Trophoblast cell (in vitro differentiated cells and primary cell): ENCODE data around the gene FRMD5.
A peak's percentile ranks its signal among the peaks of the same experiment; 100 is the strongest.
"Not testable (repeated sequence)": the region's sequence is repeated elsewhere in the genome, so short reads cannot be mapped to it uniquely, and the experiment has no call there.

Source experiments
- DNase-seq, 2 donors: peaks; one replicate each; pipeline ENCODE4 v3.0.0-alpha.2; 2016
- H2AFZ ChIP-seq: 2 replicates; pipeline ENCODE4 v1.6.1; 2013; ENCODE audit warnings: low read length, moderate library complexity, mild to moderate bottlenecking; ENCODE audit not compliant: insufficient read depth, poor library complexity
- H2AK5ac ChIP-seq: 2 replicates; pipeline ENCODE4 v1.6.1; 2013; ENCODE audit warnings: mild to moderate bottlenecking, low read length
- H2BK120ac ChIP-seq: 2 replicates; pipeline ENCODE4 v1.6.1; 2013; ENCODE audit warnings: low read length, mild to moderate bottlenecking, moderate library complexity; ENCODE audit not compliant: insufficient read depth, poor library complexity
- H2BK12ac ChIP-seq: 2 replicates; pipeline ENCODE4 v1.6.1; 2013; ENCODE audit warnings: mild to moderate bottlenecking, low read length, moderate library complexity
- H2BK5ac ChIP-seq: 2 replicates; pipeline ENCODE4 v1.6.1; 2013; ENCODE audit warnings: low read length, low read depth, moderate library complexity, mild to moderate bottlenecking; ENCODE audit not compliant: poor library complexity
- H3K14ac ChIP-seq: 2 replicates; pipeline ENCODE4 v1.6.1; 2013; ENCODE audit warnings: mild to moderate bottlenecking, low read length
- H3K18ac ChIP-seq: 2 replicates; pipeline ENCODE4 v1.6.1; 2013; ENCODE audit warnings: mild to moderate bottlenecking, low read length
- H3K23ac ChIP-seq: 2 replicates; pipeline ENCODE4 v1.6.1; 2013; ENCODE audit warnings: low read length
- H3K27ac ChIP-seq: 2 replicates; pipeline ENCODE4 v1.5.1; 2013; ENCODE audit warnings: low read depth, mild to moderate bottlenecking, inconsistent platforms, low read length, moderate library complexity
- H3K27me3 ChIP-seq: 2 replicates; pipeline ENCODE4 v1.6.1; 2013; ENCODE audit warnings: inconsistent platforms, mild to moderate bottlenecking, low read length, moderate library complexity; ENCODE audit not compliant: insufficient read depth
- H3K36me3 ChIP-seq, 2 experiments: 1 replicate in 1 of 2; 2 replicates in 1 of 2; pipeline ENCODE4 v1.6.1; 2013; ENCODE audit warnings: low read length in 2 of 2, mild to moderate bottlenecking in 2 of 2, moderate library complexity in 1 of 2; ENCODE audit not compliant: insufficient read depth in 2 of 2, control insufficient read depth in 1 of 2
- H3K4ac ChIP-seq: 2 replicates; pipeline ENCODE4 v1.6.1; 2013; ENCODE audit warnings: low read depth, mild to moderate bottlenecking, low read length, moderate library complexity
- H3K4me1 ChIP-seq, 2 experiments: 1 replicate in 1 of 2; 2 replicates in 1 of 2; pipeline ENCODE4 v1.6.1; 2013; ENCODE audit warnings: low read length in 2 of 2, mild to moderate bottlenecking in 2 of 2, moderate library complexity in 1 of 2; ENCODE audit not compliant: insufficient read depth in 2 of 2, control insufficient read depth in 1 of 2
- H3K4me2 ChIP-seq: 2 replicates; pipeline ENCODE4 v1.6.1; 2013; ENCODE audit warnings: inconsistent platforms, mild to moderate bottlenecking, low read length, moderate library complexity
- H3K4me3 ChIP-seq: 2 replicates; pipeline ENCODE4 v1.5.1; 2013; ENCODE audit warnings: mild to moderate bottlenecking, low read depth, low read length, inconsistent platforms
- H3K79me1 ChIP-seq: one replicate; pipeline ENCODE4 v1.6.1; 2013; ENCODE audit warnings: low read length
- H3K79me2 ChIP-seq: 2 replicates; pipeline ENCODE4 v1.6.1; 2013; ENCODE audit warnings: low read length, mild to moderate bottlenecking; ENCODE audit not compliant: control insufficient read depth, insufficient read depth, poor library complexity
- H3K9ac ChIP-seq: 2 replicates; pipeline ENCODE4 v1.6.1; 2013; ENCODE audit warnings: mild to moderate bottlenecking, low read length
- H3K9me3 ChIP-seq: 2 replicates; pipeline ENCODE4 v1.6.1; 2013; ENCODE audit warnings: low read depth, mild to moderate bottlenecking, control low read depth, inconsistent platforms, low read length; ENCODE audit not compliant: insufficient read depth
- H4K12ac ChIP-seq: 2 replicates; pipeline ENCODE4 v1.6.1; 2013; ENCODE audit warnings: low read depth, mild to moderate bottlenecking, low read length, moderate library complexity
- H4K8ac ChIP-seq: 2 replicates; pipeline ENCODE4 v1.6.1; 2013; ENCODE audit warnings: low read depth, mild to moderate bottlenecking, low read length, moderate library complexity
- H4K91ac ChIP-seq: one replicate; pipeline ENCODE4 v1.6.1; 2013; ENCODE audit warnings: low read depth, mild to moderate bottlenecking, low read length, moderate library complexity
- WGBS: extraction: QIAGEN DNeasy Blood & Tissue Kit; methylation state at CpG from one replicate; pipeline ENCODE4 v1.1.7; 2013; ENCODE audit warnings: missing lambda C conversion rate; ENCODE audit not compliant: insufficient read length, insufficient coverage; ENCODE audit errors: extremely low coverage; 5-methylcytosine and 5-hydroxymethylcytosine counted together

FRMD5 gene

GRCh38 chr15:44034334-44034733 lies 160.7 kb downstream of the FRMD5 start:
- H2BK120ac ChIP-seq: no peak overlapping the region
- H3K27me3 ChIP-seq: no peaks in the 10 kb centered on the region
- H2AFZ ChIP-seq: no peak overlapping the region
- no peak overlapping the region for H3K4me2 ChIP-seq
- no peaks in the 10 kb centered on the region for H3K79me2 ChIP-seq
- H3K4me3 ChIP-seq: no peak overlapping the region
- no peak overlapping the region for H3K14ac ChIP-seq
- H4K12ac ChIP-seq: no peak overlapping the region
- no peak overlapping the region for H2BK5ac ChIP-seq
- no peak overlapping the region for H3K18ac ChIP-seq
- no peak overlapping the region for H3K4ac ChIP-seq
- no CpG with 5 or more reads among the region's 2 CpGs for WGBS
- no peaks in the 10 kb centered on the region for H3K4me1 ChIP-seq
- H3K9me3 ChIP-seq: no peaks in the 10 kb centered on the region
- no peak overlapping the region for H2BK12ac ChIP-seq
- no peak overlapping the region for H3K9ac ChIP-seq
- DNase-seq: no peak
- no peaks in the 10 kb centered on the region for H3K79me1 ChIP-seq
- no peak overlapping the region for H3K27ac ChIP-seq
- H2AK5ac ChIP-seq: no peak overlapping the region
- no peaks in the 10 kb centered on the region for H3K36me3 ChIP-seq
- H4K8ac ChIP-seq: no peak overlapping the region
- H4K91ac ChIP-seq: no peak overlapping the region
- no peak overlapping the region for H3K23ac ChIP-seq

- Histone ChIP-seq H3K79me1 (no peaks in the 10 kb centered on the region), H4K91ac (no peak overlapping the region), H2AK5ac (no peak overlapping the region), H3K27ac (no peak overlapping the region), H3K4me3 (no peak overlapping the region), H3K4me1 (no peaks in the 10 kb centered on the region), H3K9ac (no peak overlapping the region), H3K14ac (no peak overlapping the region), H3K9me3 (no peaks in the 10 kb centered on the region), H3K23ac (no peak overlapping the region), H4K8ac (no peak overlapping the region), H2BK120ac (no peak overlapping the region), H2BK5ac (no peak overlapping the region), H3K36me3 (no peaks in the 10 kb centered on the region), H3K4ac (no peak overlapping the region), H3K4me2 (no peak overlapping the region), H4K12ac (no peak overlapping the region), H3K27me3 (no peaks in the 10 kb centered on the region), H2BK12ac (no peak overlapping the region), H2AFZ (no peak overlapping the region), H3K79me2 (no peaks in the 10 kb centered on the region), H3K18ac (no peak overlapping the region)
- peak in 1 of 2 donors; percentile 18 for DNase-seq
- no CpG with 5 or more reads among the region's 1 CpG for WGBS
Observed at GRCh38 chr15:44033894-44034293, 161.2 kb downstream of the FRMD5 start.

- not testable (repeated sequence) for H3K9ac ChIP-seq, H2BK120ac ChIP-seq, H3K27me3 ChIP-seq, H3K23ac ChIP-seq, H2AFZ ChIP-seq, H3K4ac ChIP-seq, H3K27ac ChIP-seq, H2BK5ac ChIP-seq, H4K8ac ChIP-seq, H3K18ac ChIP-seq, H3K9me3 ChIP-seq, H3K36me3 ChIP-seq, H4K12ac ChIP-seq, DNase-seq, H3K4me2 ChIP-seq, H2AK5ac ChIP-seq, H3K4me3 ChIP-seq, H3K14ac ChIP-seq, H3K79me2 ChIP-seq, H2BK12ac ChIP-seq, H4K91ac ChIP-seq, H3K4me1 ChIP-seq, H3K79me1 ChIP-seq
Observed at GRCh38 chr15:44032820-44033219, 162.3 kb downstream of the FRMD5 start.

GRCh38 chr15:44029940-44030568 lies 165.0 kb downstream of the FRMD5 start:
- Histone ChIP-seq H3K4me1 (no peaks in the 10 kb centered on the region), H3K4me3 (no peak overlapping the region), H2BK120ac (no peak overlapping the region), H2AFZ (no peak overlapping the region), H2BK12ac (no peak overlapping the region), H4K8ac (no peak overlapping the region), H3K36me3 (no peaks in the 10 kb centered on the region), H2BK5ac (no peak overlapping the region), H3K18ac (no peak overlapping the region), H3K27ac (no peak overlapping the region), H4K12ac (no peak overlapping the region), H3K4ac (no peak overlapping the region), H3K79me1 (peaks cover 2% of the 10 kb centered on the region), H3K27me3 (no peaks in the 10 kb centered on the region), H3K79me2 (peaks cover 2% of the 10 kb centered on the region), H3K4me2 (no peak overlapping the region), H3K9me3 (no peaks in the 10 kb centered on the region), H4K91ac (no peak overlapping the region), H3K23ac (no peak overlapping the region), H3K9ac (no peak overlapping the region), H3K14ac (no peak overlapping the region), H2AK5ac (no peak overlapping the region)
- no CpG with 5 or more reads among the region's 2 CpGs for WGBS
- peak in 1 of 2 donors; percentile 49 for DNase-seq
